GM19324 (cell line): ENCODE measurements around the gene DDX28.
"Not testable (repeated sequence)": the region's sequence is repeated elsewhere in the genome, so short reads cannot be mapped to it uniquely, and the experiment has no call there.

Experiments
- ATAC-seq: cut with Tn5 transposase; IDR thresholded peaks from one replicate; pipeline ENCODE4 v1.9.1; 2021; ENCODE audit warnings: mild to moderate bottlenecking, moderate library complexity; ENCODE audit not compliant: unreplicated experiment, low FRiP score

DDX28 gene

GRCh38 chr16:68037841-68038597 lies 15.0 kb upstream of the DDX28 start:
- peak; percentile 49 for ATAC-seq

- ATAC-seq: no peak
Measured at GRCh38 chr16:68035227-68035626, 12.2 kb upstream of the DDX28 start.

GRCh38 chr16:68033101-68033500 lies 10.1 kb upstream of the DDX28 start:
- ATAC-seq: no peak

- no peak for ATAC-seq
Measured at GRCh38 chr16:68031951-68032350, 8.9 kb upstream of the DDX28 start.

GRCh38 chr16:68030108-68030507 lies 7.1 kb upstream of the DDX28 start:
- ATAC-seq: not testable (repeated sequence)

GRCh38 chr16:68028996-68029395 lies 6.0 kb upstream of the DDX28 start:
- no peak for ATAC-seq

- ATAC-seq: no peak
Measured at GRCh38 chr16:68022278-68022727, 729 bp downstream of the DDX28 start.

GRCh38 chr16:68021490-68021889 lies 1.5 kb downstream of the DDX28 start:
- ATAC-seq: no peak

GRCh38 chr16:68019167-68019680 lies 3.8 kb downstream of the DDX28 start:
- ATAC-seq: no peak

GRCh38 chr16:68015681-68016080 lies 7.4 kb downstream of the DDX28 start, which contains the start of gene DPEP2NB:
Gene DPEP2NB, minus strand, starts transcription at chr16:68015911. Its CDS starts 141 bp downstream, at chr16:68015770.
- ATAC-seq: no peak

- no peak for ATAC-seq
Measured at GRCh38 chr16:68013440-68013839, 9.6 kb downstream of the DDX28 start.

GRCh38 chr16:68009872-68010271 lies 13.2 kb downstream of the DDX28 start:
- ATAC-seq: not testable (repeated sequence)

GRCh38 chr16:68009157-68009735 lies 13.8 kb downstream of the DDX28 start:
- ATAC-seq: no peak

- ATAC-seq: no peak
Measured at GRCh38 chr16:68005786-68006286, 17.2 kb downstream of the DDX28 start.

- no peak for ATAC-seq
Measured at GRCh38 chr16:68005211-68005610, 17.8 kb downstream of the DDX28 start.

GRCh38 chr16:68003031-68003430 lies 20.0 kb downstream of the DDX28 start:
- no peak for ATAC-seq

GRCh38 chr16:68000450-68000849 lies 22.6 kb downstream of the DDX28 start:
- ATAC-seq: no peak

GRCh38 chr16:67999985-68000384 lies 23.0 kb downstream of the DDX28 start:
- ATAC-seq: no peak

- ATAC-seq: not testable (repeated sequence)
Measured at GRCh38 chr16:67998779-67999688, 24.0 kb downstream of the DDX28 start, which contains the start of gene DPEP2. Gene DPEP2, minus strand, starts transcription at chr16:67999484. Its CDS starts 6,272 bp downstream, at chr16:67993212.

GRCh38 chr16:67998231-67998778 lies 24.7 kb downstream of the DDX28 start:
- ATAC-seq: not testable (repeated sequence)
